Neutrophil (primary cell): ENCODE data around the gene ZNF550.

Source experiments
- H3K27ac ChIP-seq: fragments of 200-600 bp; sonication (generic); 2 replicates; pipeline ENCODE4 v1.5.1; 2016; ENCODE audit warnings: mild to moderate bottlenecking, moderate library complexity
- H3K27me3 ChIP-seq: fragments of 200-600 bp; sonication (generic); 2 replicates; pipeline ENCODE4 v1.6.0; 2016; ENCODE audit warnings: mild to moderate bottlenecking
- H3K36me3 ChIP-seq: fragments of 200-600 bp; sonication (generic); 2 replicates; pipeline ENCODE4 v1.5.1; 2017
- H3K4me1 ChIP-seq, 2 experiments: fragments of 200-600 bp in 1 of 2; sonication (generic) in 1 of 2; 1 replicate in 1 of 2; 2 replicates in 1 of 2; pipeline versions ENCODE4 v1.5.1 to v1.6.1; 2013 to 2016; ENCODE audit warnings: low read depth in 1 of 2, low read length in 1 of 2, mild to moderate bottlenecking in 1 of 2, moderate library complexity in 1 of 2; ENCODE audit not compliant: control insufficient read depth in 1 of 2, insufficient read depth in 1 of 2
- H3K4me3 ChIP-seq, 2 experiments: fragments of 200-600 bp in 1 of 2; sonication (generic) in 1 of 2; 1 replicate in 1 of 2; 2 replicates in 1 of 2; pipeline ENCODE4 v1.5.1; 2013 to 2016; ENCODE audit warnings: low read depth in 1 of 2, low read length in 1 of 2, mild to moderate bottlenecking in 1 of 2, moderate library complexity in 1 of 2
- H3K9me3 ChIP-seq: fragments of 200-600 bp; sonication (generic); 2 replicates; pipeline ENCODE4 v1.5.1; 2016
- TF ChIP-seq, protein P1 (sequence below): fragments of 200-600 bp; sonication (generic); IDR thresholded peaks from 2 replicates; pipeline ENCODE4 v1.5.1; 2016; ENCODE audit warnings: antibody characterized with exemption

Gene ZNF550

DNA sequence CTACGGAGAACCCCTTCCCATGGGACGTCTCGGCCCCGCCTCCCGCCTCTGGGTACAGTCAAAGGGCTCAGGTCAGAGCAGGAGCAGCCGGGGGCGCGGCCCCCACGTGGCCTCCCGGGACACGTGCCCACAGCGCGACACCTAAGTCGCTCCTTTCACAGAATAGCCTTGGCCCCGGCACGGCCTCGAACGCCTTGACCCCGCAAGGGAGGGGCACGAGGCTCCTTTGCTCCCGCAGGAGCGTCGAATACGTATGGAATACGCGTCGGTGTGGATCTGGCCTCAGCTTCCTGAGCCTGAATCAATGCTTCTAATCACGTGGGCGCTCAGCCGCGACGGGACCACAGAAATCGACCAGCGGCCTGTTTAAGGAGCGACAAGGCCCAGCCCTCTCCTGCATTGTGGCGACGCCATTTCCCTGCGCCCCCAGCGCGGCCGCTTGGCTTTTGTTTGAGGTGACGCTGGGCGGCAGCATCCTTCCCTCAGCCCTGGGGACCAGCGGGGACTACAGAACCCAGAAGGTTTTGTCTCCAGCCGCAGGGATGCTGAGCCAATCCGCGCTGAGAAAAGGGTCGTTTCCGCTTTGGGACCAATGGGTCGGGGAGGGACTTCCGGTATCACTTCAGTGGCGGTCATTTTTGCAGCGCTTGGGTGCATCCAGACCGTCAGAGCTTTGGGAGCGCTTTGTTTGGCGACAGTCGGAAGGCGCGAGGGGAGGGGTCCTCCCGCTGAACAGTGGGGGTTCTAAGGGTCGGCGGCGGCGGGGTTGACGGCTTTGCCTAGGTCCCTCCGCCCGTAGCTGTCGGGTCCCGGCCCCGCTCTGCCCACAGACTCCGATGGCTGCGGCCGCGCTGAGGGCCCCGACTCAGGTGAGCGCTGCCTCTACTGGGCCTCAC, 24.1 kb upstream of the ZNF550 start, which contains the start of gene ZIK1:
Gene ZIK1, plus strand, starts transcription at position 625 of the 896 bp plus-strand sequence. Its CDS starts 212 bp downstream, at position 837.
- TF ChIP-seq, protein P1, sequence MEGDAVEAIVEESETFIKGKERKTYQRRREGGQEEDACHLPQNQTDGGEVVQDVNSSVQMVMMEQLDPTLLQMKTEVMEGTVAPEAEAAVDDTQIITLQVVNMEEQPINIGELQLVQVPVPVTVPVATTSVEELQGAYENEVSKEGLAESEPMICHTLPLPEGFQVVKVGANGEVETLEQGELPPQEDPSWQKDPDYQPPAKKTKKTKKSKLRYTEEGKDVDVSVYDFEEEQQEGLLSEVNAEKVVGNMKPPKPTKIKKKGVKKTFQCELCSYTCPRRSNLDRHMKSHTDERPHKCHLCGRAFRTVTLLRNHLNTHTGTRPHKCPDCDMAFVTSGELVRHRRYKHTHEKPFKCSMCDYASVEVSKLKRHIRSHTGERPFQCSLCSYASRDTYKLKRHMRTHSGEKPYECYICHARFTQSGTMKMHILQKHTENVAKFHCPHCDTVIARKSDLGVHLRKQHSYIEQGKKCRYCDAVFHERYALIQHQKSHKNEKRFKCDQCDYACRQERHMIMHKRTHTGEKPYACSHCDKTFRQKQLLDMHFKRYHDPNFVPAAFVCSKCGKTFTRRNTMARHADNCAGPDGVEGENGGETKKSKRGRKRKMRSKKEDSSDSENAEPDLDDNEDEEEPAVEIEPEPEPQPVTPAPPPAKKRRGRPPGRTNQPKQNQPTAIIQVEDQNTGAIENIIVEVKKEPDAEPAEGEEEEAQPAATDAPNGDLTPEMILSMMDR, result no peak
- H3K27me3 ChIP-seq, result peaks cover 8% of the 10 kb centered on the region
- peaks cover 16% of the 10 kb centered on the region for H3K9me3 ChIP-seq
- peaks cover 12 to 17% of the 10 kb centered on the region in 2 experiments for H3K4me1 ChIP-seq
- H3K36me3 ChIP-seq, result no peaks in the 10 kb centered on the region
- H3K27ac ChIP-seq, result no peak within 1 kb of the TSS
- peak within 1 kb of the TSS; percentile 61 to 74 for H3K4me3 ChIP-seq

DNA sequence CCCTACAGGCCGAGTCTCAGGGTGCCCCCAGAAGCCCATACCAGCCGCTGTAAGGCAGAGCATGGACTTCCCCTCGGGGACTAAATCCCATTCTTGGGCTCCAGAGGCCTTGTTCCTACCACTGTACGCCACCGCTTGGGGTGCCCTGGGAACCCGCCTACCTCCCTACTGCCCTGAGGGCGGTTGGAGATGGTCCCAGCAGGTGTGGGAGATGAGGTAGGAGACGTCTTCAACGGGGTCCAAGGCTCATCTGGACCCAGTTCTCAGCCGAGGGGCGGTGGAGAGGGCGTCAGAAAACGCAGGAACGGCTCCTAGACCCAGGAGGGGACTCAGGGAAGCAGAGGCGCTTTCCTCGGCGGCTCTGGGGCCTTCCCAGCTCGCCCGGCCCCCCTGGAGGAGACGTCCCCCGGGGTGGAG, 23.4 kb upstream of the ZNF550 start:
- Histone ChIP-seq H3K9me3 (peaks cover 16% of the 10 kb centered on the region), H3K27ac (no peak overlapping the region), H3K36me3 (no peaks in the 10 kb centered on the region), H3K4me1 (peaks cover 16 to 21% of the 10 kb centered on the region in 2 experiments), H3K4me3 (peak overlapping the region; percentile 61 to 74), H3K27me3 (peaks cover 8% of the 10 kb centered on the region)
- TF ChIP-seq, protein P1, result no peak

DNA sequence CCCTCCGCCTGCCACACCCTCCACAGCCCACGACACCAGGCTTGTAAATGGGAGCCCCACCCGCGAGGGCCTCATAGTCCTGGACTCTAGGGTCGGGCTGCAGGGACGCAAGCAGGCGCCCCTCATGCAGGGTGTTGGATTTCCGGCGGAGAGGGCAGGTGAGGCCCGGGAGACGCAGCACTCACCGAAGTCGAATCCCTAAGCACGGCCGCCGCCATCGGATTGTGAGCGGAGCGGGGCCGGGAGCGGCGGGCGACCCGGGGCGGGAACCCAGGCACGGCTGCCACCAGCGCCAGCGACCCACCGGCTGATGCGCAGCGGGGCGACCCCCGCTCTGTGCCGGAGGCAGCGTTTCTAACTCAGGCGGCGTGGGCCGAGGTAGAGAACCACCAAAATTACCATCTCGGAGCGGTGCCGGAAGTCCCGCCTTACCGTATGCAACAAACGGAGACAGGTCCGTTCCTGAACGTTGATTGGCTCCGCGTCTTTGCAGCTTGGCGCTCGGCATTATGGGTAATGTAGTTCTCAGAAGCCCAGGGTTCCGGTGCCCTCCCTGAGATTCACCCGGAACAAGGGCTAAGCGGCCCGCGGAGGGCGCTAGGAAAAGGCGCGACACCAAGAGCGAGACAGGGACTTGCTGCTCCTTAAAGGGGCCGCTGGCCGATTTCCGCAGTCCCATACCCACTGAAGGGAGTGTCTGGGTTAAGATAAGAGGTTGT, 19.0 kb upstream of the ZNF550 start, which contains the start of gene ZNF416:
Gene ZNF416, minus strand, starts transcription at position 425 of the 719 bp plus-strand sequence. Its CDS starts 207 bp downstream, at position 218.
- H3K27me3 ChIP-seq, result peaks cover 5% of the 10 kb centered on the region
- H3K9me3 ChIP-seq, result peaks cover 29% of the 10 kb centered on the region
- peak within 1 kb of the TSS; percentile 46 for H3K27ac ChIP-seq
- peaks cover 15 to 16% of the 10 kb centered on the region in 2 experiments for H3K4me1 ChIP-seq
- H3K4me3 ChIP-seq, result peak within 1 kb of the TSS; percentile 75 to 82
- H3K36me3 ChIP-seq, result no peaks in the 10 kb centered on the region
- TF ChIP-seq, protein P1, result no peak

DNA sequence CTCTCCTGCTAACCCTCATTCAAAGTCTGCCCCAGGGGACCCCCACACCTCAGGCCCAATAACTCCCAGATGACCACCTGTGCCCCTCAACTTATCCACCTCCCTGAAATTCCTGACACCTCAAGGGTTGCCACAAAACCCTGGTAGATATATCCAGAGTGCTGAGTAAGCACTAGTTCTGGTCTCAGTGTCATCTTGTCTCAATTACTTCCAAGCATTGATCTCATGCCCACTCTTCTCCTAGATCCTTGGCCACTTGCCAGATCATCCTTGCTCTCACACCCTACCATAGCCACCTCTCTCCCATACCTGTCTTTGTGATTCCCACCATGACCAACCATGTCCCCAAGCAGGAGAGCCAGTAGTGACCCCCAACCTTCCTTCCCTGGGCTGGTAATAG, 17.0 kb upstream of the ZNF550 start:
- no peak overlapping the region for H3K4me3 ChIP-seq
- H3K36me3 ChIP-seq, result peaks cover 7% of the 10 kb centered on the region
- H3K27me3 ChIP-seq, result no peaks in the 10 kb centered on the region
- no peak overlapping the region for H3K27ac ChIP-seq
- peaks cover 11% of the 10 kb centered on the region in 2 experiments for H3K4me1 ChIP-seq
- TF ChIP-seq, protein P1, result no peak
- H3K9me3 ChIP-seq, result peaks cover 43% of the 10 kb centered on the region

DNA sequence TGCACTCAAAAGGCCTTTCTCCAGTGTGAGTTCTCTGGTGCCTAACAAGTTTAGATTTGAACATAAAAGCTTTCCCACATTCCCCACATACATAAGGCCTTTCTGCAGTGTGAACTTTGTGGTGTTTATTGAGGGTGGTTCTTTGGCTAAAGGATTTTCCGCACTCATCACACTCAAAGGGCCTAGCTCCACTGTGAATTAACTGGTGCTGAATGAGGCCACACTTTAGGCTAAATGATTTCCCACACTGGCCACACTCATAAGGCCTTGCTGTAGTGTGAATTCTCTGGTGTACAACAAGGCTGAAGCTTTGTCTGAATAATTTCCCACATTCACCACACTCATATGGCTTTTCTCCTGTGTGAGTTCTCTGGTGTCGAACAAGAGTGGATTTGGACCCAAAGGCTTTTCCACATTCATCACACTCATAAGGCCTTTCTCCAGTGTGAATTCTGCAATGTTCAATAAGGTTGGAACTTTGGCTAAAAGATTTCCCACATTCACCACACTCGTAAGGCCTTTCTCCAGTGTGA, 12.8 kb upstream of the ZNF550 start:
- H3K9me3 ChIP-seq, result peaks cover 65% of the 10 kb centered on the region
- H3K36me3 ChIP-seq, result peaks cover 7% of the 10 kb centered on the region
- H3K4me1 ChIP-seq, result no peaks in the 10 kb centered on the region
- TF ChIP-seq, protein P1, result no peak
- no peak overlapping the region for H3K4me3 ChIP-seq
- no peak overlapping the region for H3K27ac ChIP-seq
- H3K27me3 ChIP-seq, result no peaks in the 10 kb centered on the region
